ENCODE data around the gene CHCHD3. TPM values are rescaled to one million over a fixed set of nuclear protein-coding genes. Genes with fewer than 3 reads are reported as not detected.

CHCHD3 gene
- polyA plus RNA-seq, 2 of the 4 experiments (the other 2 are of a cell fraction) = 96.7 to 139 TPM

- ATAC-seq (no peak), DNase-seq (ENCODE audit: low read depth in 1 of 2, low spot score in 1 of 2) (no peak), FAIRE-seq (no peak)
- Histone ChIP-seq H3K9me3 (no peaks in the 10 kb centered on the region), H3K4me2 (no peak overlapping the region), H3K4me3 (no peak overlapping the region), H3K27ac (no peak overlapping the region), H3K4me1 (no peaks in the 10 kb centered on the region)
- ChIA-PET POLR2A (no interaction called here), CTCF (no interaction called here)
- TF ChIP-seq EHF (CRISPR knock-in tag; IDR thresholded peaks at IDR 0.05) = no peak
Observed at GRCh38 chr7:132815130-132815529, 266.8 kb downstream of the CHCHD3 start.

GRCh38 chr7:132810561-132810960, 271.3 kb downstream of the CHCHD3 start:
- H3K9me3 ChIP-seq = no peaks in the 10 kb centered on the region
- no peak for TF ChIP-seq CBX8 (IDR thresholded peaks at IDR 0.05)
- no peak for TF ChIP-seq RARB (CRISPR knock-in tag; IDR thresholded peaks at IDR 0.05)
- no peak for TF ChIP-seq CBX2 (IDR thresholded peaks at IDR 0.05; ENCODE audit: borderline replicate concordance, low read depth)
- TF ChIP-seq FOSB (CRISPR knock-in tag; IDR thresholded peaks at IDR 0.05) = no peak
- no peak for TF ChIP-seq RNF2 (IDR thresholded peaks at IDR 0.05; ENCODE audit: borderline replicate concordance, low read depth)
- TF ChIP-seq SREBF2 (IDR thresholded peaks at IDR 0.05) = no peak
- no peak for TF ChIP-seq RAD21 (conservative IDR thresholded peaks at IDR 0.05 in 1 of 2, IDR thresholded peaks at IDR 0.05 in 1 of 2)
- no peak for TF ChIP-seq E2F6 (IDR thresholded peaks at IDR 0.05; ENCODE audit: borderline replicate concordance, low read depth)
- no peak for TF ChIP-seq ZNF302 (CRISPR knock-in tag; IDR thresholded peaks at IDR 0.05)
- no peak for TF ChIP-seq ELK1 (IDR thresholded peaks at IDR 0.05; ENCODE audit: low read depth, low read length)
- ATAC-seq = no peak
- H3K4me1 ChIP-seq = no peaks in the 10 kb centered on the region
- 94% methylated on average over 2 of the region's 2 CpGs for WGBS (ENCODE audit: missing lambda C conversion rate)
- no peak overlapping the region for H3K4me3 ChIP-seq
- CTCF ChIA-PET = no interaction called here
- DNase-seq (ENCODE audit: low read depth in 1 of 2, low spot score in 1 of 2) = no peak
- POLR2A ChIA-PET = no interaction called here
- H3K4me2 ChIP-seq = no peak overlapping the region
- FAIRE-seq = no peak
- no peak overlapping the region for H3K27ac ChIP-seq

GRCh38 chr7:132806834-132807233, 275.1 kb downstream of the CHCHD3 start:
- FAIRE-seq = no peak
- Histone ChIP-seq H3K4me3 (no peak overlapping the region), H3K9me3 (no peaks in the 10 kb centered on the region), H3K4me2 (no peak overlapping the region), H3K4me1 (no peaks in the 10 kb centered on the region), H3K27ac (no peak overlapping the region)
- WGBS (ENCODE audit: missing lambda C conversion rate) = 96% methylated on average over 4 of the region's 4 CpGs
- no peak for ATAC-seq
- TF ChIP-seq, protein P1, sequence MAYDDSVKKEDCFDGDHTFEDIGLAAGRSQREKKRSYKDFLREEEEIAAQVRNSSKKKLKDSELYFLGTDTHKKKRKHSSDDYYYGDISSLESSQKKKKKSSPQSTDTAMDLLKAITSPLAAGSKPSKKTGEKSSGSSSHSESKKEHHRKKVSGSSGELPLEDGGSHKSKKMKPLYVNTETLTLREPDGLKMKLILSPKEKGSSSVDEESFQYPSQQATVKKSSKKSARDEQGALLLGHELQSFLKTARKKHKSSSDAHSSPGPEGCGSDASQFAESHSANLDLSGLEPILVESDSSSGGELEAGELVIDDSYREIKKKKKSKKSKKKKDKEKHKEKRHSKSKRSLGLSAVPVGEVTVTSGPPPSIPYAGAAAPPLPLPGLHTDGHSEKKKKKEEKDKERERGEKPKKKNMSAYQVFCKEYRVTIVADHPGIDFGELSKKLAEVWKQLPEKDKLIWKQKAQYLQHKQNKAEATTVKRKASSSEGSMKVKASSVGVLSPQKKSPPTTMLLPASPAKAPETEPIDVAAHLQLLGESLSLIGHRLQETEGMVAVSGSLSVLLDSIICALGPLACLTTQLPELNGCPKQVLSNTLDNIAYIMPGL (CRISPR knock-in tag; IDR thresholded peaks at IDR 0.05; ENCODE audit: borderline replicate concordance) = no peak
- TF ChIP-seq, protein P2, sequence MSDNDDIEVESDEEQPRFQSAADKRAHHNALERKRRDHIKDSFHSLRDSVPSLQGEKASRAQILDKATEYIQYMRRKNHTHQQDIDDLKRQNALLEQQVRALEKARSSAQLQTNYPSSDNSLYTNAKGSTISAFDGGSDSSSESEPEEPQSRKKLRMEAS (IDR thresholded peaks at IDR 0.05) = no peak
- no peak for TF ChIP-seq MAZ (IDR thresholded peaks at IDR 0.05; ENCODE audit: borderline replicate concordance, low read depth, low read length)
- TF ChIP-seq RNF2 (IDR thresholded peaks at IDR 0.05; ENCODE audit: borderline replicate concordance, low read depth) = no peak
- TF ChIP-seq POLR2AphosphoS2 (conservative IDR thresholded peaks at IDR 0.05; ENCODE audit: low read length) = no peak
- TF ChIP-seq CHD4 (IDR thresholded peaks at IDR 0.05; ENCODE audit: borderline replicate concordance) = no peak
- TF ChIP-seq EHF (CRISPR knock-in tag; IDR thresholded peaks at IDR 0.05) = no peak
- no peak for TF ChIP-seq POLR2A (IDR thresholded peaks at IDR 0.05; ENCODE audit: low read length)
- TF ChIP-seq HOXA7 (CRISPR knock-in tag; IDR thresholded peaks at IDR 0.05) = no peak
- TF ChIP-seq RARB (CRISPR knock-in tag; IDR thresholded peaks at IDR 0.05) = no peak
- no peak for TF ChIP-seq NPAS2 (CRISPR knock-in tag; IDR thresholded peaks at IDR 0.05; ENCODE audit: borderline replicate concordance)
- no peak for TF ChIP-seq MAFK (IDR thresholded peaks at IDR 0.05; ENCODE audit: partially characterized antibody)
- TF ChIP-seq GATA3 (IDR thresholded peaks at IDR 0.05; ENCODE audit: borderline replicate concordance) = no peak
- no peak for TF ChIP-seq E2F6 (IDR thresholded peaks at IDR 0.05; ENCODE audit: borderline replicate concordance, low read depth)
- TF ChIP-seq, protein P3, sequence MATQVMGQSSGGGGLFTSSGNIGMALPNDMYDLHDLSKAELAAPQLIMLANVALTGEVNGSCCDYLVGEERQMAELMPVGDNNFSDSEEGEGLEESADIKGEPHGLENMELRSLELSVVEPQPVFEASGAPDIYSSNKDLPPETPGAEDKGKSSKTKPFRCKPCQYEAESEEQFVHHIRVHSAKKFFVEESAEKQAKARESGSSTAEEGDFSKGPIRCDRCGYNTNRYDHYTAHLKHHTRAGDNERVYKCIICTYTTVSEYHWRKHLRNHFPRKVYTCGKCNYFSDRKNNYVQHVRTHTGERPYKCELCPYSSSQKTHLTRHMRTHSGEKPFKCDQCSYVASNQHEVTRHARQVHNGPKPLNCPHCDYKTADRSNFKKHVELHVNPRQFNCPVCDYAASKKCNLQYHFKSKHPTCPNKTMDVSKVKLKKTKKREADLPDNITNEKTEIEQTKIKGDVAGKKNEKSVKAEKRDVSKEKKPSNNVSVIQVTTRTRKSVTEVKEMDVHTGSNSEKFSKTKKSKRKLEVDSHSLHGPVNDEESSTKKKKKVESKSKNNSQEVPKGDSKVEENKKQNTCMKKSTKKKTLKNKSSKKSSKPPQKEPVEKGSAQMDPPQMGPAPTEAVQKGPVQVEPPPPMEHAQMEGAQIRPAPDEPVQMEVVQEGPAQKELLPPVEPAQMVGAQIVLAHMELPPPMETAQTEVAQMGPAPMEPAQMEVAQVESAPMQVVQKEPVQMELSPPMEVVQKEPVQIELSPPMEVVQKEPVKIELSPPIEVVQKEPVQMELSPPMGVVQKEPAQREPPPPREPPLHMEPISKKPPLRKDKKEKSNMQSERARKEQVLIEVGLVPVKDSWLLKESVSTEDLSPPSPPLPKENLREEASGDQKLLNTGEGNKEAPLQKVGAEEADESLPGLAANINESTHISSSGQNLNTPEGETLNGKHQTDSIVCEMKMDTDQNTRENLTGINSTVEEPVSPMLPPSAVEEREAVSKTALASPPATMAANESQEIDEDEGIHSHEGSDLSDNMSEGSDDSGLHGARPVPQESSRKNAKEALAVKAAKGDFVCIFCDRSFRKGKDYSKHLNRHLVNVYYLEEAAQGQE (IDR thresholded peaks at IDR 0.05) = no peak
- no peak for TF ChIP-seq BCL3 (IDR thresholded peaks at IDR 0.05)
- CTCF ChIA-PET = no interaction called here
- POLR2A ChIA-PET = no interaction called here
- DNase-seq (ENCODE audit: low read depth in 1 of 2, low spot score in 1 of 2) = no peak
